ENCODE results near the gene DNMT3B. TPM values are rescaled to one million over a fixed set of nuclear protein-coding genes. Genes with fewer than 3 reads are reported as not detected.

DNMT3B gene
- total and polyA plus RNA-seq, 9 of the 15 experiments (the other 6 are each of a cell fraction or from before 2014, with no cell fraction given) = 9.3 to 74.8 (median 49.1) TPM

- TF ChIP-seq NKRF (IDR thresholded peaks at IDR 0.05; ENCODE audit: borderline replicate concordance) = peak; percentile 44; the same call in 1 of the 2 replicates
- peak in 1 of 2 experiments; percentile 65; a peak in 2 of 4 replicates for TF ChIP-seq HDAC1 (IDR thresholded peaks at IDR 0.05)
- TF ChIP-seq, protein P1, sequence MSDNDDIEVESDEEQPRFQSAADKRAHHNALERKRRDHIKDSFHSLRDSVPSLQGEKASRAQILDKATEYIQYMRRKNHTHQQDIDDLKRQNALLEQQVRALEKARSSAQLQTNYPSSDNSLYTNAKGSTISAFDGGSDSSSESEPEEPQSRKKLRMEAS (CRISPR knock-in tag; IDR thresholded peaks at IDR 0.05) = peak; percentile 70
- no peak for TF ChIP-seq ZFP1 (CRISPR knock-in tag; IDR thresholded peaks at IDR 0.05)
- no peak for TF ChIP-seq PYGO2 (tag; IDR thresholded peaks at IDR 0.05)
- TF ChIP-seq CBX1 (IDR thresholded peaks at IDR 0.05; ENCODE audit: low read depth) = no peak
- TF ChIP-seq HNRNPL (IDR thresholded peaks at IDR 0.05; ENCODE audit: low read depth, low read length) = no peak
- TF ChIP-seq, protein P2, sequence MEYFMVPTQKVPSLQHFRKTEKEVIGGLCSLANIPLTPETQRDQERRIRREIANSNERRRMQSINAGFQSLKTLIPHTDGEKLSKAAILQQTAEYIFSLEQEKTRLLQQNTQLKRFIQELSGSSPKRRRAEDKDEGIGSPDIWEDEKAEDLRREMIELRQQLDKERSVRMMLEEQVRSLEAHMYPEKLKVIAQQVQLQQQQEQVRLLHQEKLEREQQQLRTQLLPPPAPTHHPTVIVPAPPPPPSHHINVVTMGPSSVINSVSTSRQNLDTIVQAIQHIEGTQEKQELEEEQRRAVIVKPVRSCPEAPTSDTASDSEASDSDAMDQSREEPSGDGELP (CRISPR knock-in tag; IDR thresholded peaks at IDR 0.05; ENCODE audit: borderline replicate concordance) = no peak
- TF ChIP-seq DPF2 (IDR thresholded peaks at IDR 0.05) = no peak
- no peak for TF ChIP-seq ZNF644 (tag; IDR thresholded peaks at IDR 0.05; ENCODE audit: low read depth)
- TF ChIP-seq, protein P3, sequence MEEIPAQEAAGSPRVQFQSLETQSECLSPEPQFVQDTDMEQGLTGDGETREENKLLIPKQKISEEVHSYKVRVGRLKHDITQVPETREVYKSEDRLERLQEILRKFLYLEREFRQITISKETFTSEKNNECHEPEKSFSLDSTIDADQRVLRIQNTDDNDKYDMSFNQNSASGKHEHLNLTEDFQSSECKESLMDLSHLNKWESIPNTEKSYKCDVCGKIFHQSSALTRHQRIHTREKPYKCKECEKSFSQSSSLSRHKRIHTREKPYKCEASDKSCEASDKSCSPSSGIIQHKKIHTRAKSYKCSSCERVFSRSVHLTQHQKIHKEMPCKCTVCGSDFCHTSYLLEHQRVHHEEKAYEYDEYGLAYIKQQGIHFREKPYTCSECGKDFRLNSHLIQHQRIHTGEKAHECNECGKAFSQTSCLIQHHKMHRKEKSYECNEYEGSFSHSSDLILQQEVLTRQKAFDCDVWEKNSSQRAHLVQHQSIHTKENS (CRISPR knock-in tag; IDR thresholded peaks at IDR 0.05) = no peak
- TF ChIP-seq, protein P4, sequence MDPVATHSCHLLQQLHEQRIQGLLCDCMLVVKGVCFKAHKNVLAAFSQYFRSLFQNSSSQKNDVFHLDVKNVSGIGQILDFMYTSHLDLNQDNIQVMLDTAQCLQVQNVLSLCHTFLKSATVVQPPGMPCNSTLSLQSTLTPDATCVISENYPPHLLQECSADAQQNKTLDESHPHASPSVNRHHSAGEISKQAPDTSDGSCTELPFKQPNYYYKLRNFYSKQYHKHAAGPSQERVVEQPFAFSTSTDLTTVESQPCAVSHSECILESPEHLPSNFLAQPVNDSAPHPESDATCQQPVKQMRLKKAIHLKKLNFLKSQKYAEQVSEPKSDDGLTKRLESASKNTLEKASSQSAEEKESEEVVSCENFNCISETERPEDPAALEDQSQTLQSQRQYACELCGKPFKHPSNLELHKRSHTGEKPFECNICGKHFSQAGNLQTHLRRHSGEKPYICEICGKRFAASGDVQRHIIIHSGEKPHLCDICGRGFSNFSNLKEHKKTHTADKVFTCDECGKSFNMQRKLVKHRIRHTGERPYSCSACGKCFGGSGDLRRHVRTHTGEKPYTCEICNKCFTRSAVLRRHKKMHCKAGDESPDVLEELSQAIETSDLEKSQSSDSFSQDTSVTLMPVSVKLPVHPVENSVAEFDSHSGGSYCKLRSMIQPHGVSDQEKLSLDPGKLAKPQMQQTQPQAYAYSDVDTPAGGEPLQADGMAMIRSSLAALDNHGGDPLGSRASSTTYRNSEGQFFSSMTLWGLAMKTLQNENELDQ (CRISPR knock-in tag; IDR thresholded peaks at IDR 0.05; ENCODE audit: borderline replicate concordance) = no peak
- TF ChIP-seq, protein P5, sequence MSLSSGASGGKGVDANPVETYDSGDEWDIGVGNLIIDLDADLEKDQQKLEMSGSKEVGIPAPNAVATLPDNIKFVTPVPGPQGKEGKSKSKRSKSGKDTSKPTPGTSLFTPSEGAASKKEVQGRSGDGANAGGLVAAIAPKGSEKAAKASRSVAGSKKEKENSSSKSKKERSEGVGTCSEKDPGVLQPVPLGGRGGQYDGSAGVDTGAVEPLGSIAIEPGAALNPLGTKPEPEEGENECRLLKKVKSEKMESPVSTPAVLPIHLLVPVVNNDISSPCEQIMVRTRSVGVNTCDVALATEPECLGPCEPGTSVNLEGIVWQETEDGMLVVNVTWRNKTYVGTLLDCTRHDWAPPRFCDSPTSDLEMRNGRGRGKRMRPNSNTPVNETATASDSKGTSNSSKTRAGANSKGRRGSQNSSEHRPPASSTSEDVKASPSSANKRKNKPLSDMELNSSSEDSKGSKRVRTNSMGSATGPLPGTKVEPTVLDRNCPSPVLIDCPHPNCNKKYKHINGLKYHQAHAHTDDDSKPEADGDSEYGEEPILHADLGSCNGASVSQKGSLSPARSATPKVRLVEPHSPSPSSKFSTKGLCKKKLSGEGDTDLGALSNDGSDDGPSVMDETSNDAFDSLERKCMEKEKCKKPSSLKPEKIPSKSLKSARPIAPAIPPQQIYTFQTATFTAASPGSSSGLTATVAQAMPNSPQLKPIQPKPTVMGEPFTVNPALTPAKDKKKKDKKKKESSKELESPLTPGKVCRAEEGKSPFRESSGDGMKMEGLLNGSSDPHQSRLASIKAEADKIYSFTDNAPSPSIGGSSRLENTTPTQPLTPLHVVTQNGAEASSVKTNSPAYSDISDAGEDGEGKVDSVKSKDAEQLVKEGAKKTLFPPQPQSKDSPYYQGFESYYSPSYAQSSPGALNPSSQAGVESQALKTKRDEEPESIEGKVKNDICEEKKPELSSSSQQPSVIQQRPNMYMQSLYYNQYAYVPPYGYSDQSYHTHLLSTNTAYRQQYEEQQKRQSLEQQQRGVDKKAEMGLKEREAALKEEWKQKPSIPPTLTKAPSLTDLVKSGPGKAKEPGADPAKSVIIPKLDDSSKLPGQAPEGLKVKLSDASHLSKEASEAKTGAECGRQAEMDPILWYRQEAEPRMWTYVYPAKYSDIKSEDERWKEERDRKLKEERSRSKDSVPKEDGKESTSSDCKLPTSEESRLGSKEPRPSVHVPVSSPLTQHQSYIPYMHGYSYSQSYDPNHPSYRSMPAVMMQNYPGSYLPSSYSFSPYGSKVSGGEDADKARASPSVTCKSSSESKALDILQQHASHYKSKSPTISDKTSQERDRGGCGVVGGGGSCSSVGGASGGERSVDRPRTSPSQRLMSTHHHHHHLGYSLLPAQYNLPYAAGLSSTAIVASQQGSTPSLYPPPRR (CRISPR knock-in tag; IDR thresholded peaks at IDR 0.05; ENCODE audit: borderline replicate concordance) = no peak
- TF ChIP-seq SMARCA4 (IDR thresholded peaks at IDR 0.05) = no peak
- TF ChIP-seq GATAD2A (IDR thresholded peaks at IDR 0.05) = no peak; the same call in 1 of the 2 replicates
These were observed 2.1 kb downstream of the DNMT3B start (continued) for GRCh38 chr20:32764005-32764960.

All from K562 (cell line).